HG03025 (cell line): ENCODE measurements around the gene DUSP11.
"Not testable (repeated sequence)": the region's sequence is repeated elsewhere in the genome, so short reads cannot be mapped to it uniquely, and the experiment has no call there.

Experiments used
- ATAC-seq: cut with Tn5 transposase; IDR thresholded peaks from one replicate; pipeline ENCODE4 v1.9.1; 2021; ENCODE audit warnings: mild to moderate bottlenecking, moderate library complexity; ENCODE audit not compliant: unreplicated experiment, low FRiP score

Gene DUSP11

DNA sequence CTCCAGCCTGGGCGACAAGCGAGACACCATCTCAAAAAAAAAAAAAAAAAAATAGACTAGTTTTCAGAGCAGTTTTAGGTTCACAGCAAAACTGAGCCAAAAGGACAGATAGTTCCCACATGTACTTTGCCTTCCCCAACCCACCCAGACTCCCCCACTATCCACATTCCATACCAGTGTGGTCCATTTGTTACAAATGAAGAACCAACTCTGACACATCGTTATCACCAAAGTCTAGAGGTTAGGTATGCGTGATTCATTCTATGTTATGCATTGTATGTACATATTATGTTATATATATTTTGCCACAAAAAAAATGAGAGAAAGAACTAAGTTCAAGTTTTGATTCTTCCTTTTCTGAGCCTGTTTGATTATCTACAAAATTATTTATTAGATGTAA lies 3.5 kb downstream of the DUSP11 start:
- no peak for ATAC-seq

GRCh38 chr2:73772819-73773218 lies 7.1 kb downstream of the DUSP11 start:
- no peak for ATAC-seq

DNA sequence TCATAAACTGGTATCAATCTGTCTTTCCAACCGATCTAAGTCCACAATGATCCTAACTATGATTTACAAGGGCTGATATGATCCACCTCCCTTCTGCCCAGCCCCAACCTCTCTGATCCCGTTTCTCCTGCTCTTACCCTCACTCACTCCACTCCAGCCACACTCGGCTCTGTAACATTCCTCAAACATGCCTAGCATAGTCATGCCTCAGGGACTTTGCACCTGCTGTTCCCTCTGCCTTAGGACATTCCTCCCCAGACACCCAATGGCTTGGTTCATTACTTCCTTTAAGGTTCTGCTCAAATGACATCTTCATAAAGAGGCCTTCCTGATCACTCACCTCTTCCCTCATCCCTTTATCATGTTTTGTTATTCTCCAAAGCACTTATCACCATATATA lies 9.2 kb downstream of the DUSP11 start:
- no peak for ATAC-seq

GRCh38 chr2:73766994-73767393 lies 12.9 kb downstream of the DUSP11 start:
- ATAC-seq = no peak

DNA sequence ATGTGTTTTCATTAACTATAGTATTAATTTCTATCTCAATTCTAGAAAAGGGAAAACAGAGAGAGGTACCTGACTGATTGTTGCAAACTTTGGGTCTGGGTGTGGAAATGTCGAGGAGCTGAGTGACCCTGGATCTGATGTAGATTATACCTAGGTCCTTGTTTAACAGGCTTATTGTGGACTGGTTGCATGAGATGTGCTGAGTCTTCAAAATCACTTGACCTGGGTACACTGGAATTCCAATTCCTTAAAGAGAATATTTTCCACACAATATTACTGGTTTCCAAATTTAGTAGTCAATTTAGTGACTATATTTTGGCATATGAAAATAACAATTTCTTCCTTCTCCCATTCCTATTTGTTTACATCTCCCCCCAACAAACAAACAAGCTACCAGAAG lies 13.6 kb downstream of the DUSP11 start:
- ATAC-seq = no peak

GRCh38 chr2:73764945-73765344 lies 15.0 kb downstream of the DUSP11 start:
- no peak for ATAC-seq

DNA sequence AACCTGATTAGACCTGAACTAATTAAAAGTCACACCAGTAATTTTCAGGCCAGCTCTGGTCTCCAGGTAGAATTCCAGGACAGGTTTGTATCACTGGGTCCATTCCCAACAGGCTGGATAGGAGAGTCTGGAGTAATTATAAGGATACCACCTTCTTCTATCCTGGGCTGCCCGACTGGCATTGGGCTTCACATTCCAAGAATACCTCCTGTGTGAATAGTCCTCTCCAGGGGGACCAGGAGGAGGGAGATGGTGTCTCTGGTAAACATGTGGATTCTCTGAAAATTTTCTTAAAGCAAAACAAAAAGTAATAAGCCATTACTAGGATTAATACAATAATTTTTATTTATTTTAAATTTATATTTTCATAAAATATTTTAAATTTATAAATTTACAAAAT lies 17.3 kb downstream of the DUSP11 start:
- no peak for ATAC-seq

DNA sequence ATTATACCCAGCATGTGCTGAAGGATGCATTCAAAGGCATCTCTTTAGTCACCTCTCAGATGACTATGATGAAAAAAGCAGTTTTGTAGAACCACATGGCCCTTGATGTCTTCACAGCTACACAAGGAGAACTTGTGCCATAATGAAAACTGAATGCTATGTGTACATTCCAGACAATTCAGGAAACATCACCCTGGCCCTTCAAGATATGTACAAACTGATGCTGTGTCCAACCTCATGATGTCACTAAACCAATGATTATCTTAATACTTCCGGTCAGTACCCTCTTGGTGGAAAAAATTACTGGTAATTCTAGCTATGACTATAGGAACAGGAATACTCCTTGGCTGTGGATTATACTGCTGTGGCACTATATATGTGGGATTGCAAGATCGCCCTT lies 20.0 kb downstream of the DUSP11 start:
- ATAC-seq = no peak

- no peak for ATAC-seq
Measured at GRCh38 chr2:73759285-73759764, 20.6 kb downstream of the DUSP11 start.

DNA sequence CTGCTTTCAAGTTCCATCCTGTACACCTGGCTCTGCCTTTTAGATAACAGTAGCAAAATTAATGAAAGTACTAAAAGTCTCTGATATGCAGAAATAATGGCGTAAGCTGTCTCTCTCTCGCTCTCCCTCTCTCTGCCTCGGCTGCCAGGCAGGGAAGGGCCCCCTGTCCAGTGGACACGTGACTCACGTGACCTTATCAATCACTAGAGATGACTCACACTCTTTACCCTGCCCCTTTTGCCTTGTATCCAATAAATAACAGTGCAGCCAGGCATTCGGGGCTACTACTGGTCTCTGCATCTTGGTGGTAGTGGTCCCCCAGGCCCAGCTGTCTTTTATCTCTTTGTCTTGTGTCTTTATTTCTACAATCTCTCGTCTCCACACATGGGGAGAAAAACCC lies 25.6 kb downstream of the DUSP11 start:
- not testable (repeated sequence) for ATAC-seq

GRCh38 chr2:73749314-73749713 lies 30.6 kb downstream of the DUSP11 start:
- no peak for ATAC-seq

DNA sequence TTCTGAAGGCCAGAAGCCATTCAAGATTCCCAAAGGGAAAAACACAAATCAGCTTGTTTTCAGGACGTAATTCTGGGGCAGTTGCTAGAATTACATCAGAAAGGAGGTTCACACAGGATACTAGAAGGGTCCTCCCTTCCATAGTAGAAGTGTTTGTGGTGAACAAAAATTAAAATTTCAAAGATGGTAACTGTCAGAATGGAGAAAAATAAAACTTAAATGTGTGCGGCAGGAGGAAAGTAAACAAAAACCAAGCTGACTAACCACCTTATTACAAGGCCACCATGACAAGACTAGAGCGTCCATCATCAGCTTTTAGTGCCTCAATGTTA lies 33.1 kb downstream of the DUSP11 start:
- no peak for ATAC-seq

- ATAC-seq = no peak
Measured at GRCh38 chr2:73746015-73746876, 33.7 kb downstream of the DUSP11 start.

DNA sequence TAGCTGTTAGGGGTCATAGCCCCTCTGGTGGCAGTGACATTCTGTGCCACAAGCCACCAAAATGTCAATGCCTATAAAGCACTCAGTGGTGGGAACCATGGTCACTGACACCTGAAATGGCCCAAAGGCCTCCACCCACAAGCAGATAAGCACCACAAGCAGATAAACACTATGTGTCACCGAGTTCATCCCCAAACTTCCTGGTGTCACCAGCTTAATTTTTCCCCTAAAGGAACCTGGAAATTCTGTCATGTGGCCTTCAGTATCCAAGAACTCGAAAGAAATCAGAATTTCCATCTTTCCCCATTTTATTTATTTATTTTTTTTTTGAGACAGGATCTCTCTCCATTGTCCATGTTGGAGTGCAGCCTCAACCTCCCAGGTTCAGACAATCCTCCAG lies 39.1 kb downstream of the DUSP11 start:
- ATAC-seq = no peak

DNA sequence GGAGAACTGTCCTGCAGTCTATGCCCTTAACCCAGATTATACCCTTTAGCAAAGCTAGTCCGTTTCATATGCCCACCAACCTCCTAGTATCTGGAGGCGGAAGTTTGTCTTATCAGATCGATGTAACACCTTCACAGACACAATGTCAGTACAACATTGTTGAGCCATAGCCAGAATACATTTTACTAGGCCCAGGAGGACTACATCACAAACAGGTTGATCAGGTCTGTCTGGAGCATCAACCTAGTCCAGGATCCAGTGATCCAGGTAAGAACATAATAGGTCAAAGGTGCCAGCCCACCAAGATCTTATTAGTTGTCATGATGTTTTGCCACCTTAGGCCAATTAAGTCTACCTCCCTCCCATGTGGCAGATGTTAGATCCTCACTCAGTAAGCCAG lies 40.8 kb downstream of the DUSP11 start:
- ATAC-seq = no peak

DNA sequence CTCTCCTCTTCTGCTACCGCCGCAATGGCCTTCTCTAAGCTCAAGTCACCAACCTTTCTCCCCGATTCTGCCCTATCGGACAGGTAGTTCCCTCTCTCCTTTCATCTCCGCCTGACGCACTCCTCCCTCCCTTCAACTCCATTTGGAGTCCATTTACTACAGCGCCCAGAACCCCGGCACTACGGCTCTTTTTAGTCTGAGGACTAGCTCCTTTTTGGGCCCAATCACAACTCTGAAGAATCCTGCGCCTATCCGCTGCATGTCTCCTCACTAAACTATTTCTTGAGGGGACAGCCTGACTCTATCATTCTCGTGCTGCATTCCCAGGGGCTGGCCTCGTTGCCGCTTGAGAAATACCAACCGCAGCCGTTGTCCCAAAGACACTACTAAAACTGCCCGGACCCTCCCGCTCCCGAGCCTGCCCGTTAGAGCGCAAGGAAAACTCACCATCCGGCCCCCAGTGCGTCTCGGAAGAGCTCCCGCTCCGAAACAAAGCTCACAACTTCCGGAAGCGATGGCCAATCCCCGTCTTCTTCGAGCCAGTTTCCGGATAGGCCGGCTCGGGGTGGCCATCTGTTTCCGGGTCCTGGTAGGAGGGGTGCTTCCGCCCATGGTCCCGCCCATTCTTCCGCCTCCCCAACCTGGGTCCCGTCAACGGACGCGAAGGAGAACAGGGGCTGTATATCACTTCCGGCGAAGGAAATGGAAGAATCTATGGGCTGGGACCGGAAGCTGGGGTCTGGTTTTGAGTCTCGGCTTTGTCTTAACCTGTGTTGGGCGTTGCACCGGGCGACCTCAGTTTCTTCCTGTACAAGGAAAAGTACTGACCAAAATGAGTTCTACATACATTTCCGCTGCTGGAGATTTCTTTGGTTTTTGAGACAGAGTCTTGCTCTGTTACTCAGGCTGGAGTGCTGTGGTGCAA lies 42.8 kb downstream of the DUSP11 start, which contains the start of gene TPRKB:
TSS of gene TPRKB (minus strand) at position 491 of the 925 bp plus-strand sequence. CDS start 2,776 bp downstream, outside the sequence.
- ATAC-seq = peak; percentile 97

- ATAC-seq = no peak
Measured at GRCh38 chr2:73736378-73736777, 43.5 kb downstream of the DUSP11 start.

GRCh38 chr2:73730810-73731209 lies 49.1 kb downstream of the DUSP11 start:
- no peak for ATAC-seq

DNA sequence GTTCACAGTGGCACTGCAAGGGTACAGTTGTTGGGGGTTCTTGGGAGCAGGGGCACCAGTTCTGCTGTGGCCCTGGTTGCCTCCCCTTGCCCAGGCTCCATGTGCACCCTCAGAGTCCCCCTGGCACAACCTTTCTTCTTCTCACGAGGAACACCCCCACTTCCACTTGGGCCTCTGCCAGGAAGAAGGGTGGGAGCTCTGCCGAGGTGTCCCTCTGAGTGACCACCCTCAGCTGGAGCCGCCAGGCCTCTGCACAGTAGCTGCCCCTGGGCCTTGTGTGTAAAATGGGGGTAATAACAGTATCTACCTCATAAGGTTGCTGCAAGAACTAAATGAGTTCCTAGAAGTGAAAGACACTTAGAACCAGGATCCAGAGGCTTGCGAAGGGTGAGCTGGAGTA lies 51.2 kb downstream of the DUSP11 start:
- ATAC-seq = no peak

- ATAC-seq = no peak
Measured at GRCh38 chr2:73728043-73728442, 51.9 kb downstream of the DUSP11 start.

GRCh38 chr2:73726657-73727056 lies 53.2 kb downstream of the DUSP11 start:
- not testable (repeated sequence) for ATAC-seq
